PFSK-1 (cell line): ENCODE results near the gene SPINT3.

ENCODE experiments used
- FOXP2 ChIP-seq: optimal IDR thresholded peaks from 2 replicates; pipeline ENCODE3; 2011; ENCODE audit warnings: borderline replicate concordance, control low read depth, inconsistent platforms; ENCODE audit not compliant: insufficient read depth; ENCODE audit errors: extremely low read length, extremely low read depth
- POLR2AphosphoS5 ChIP-seq: IDR thresholded peaks from 2 replicates; pipeline ENCODE4 v1.6.1; 2012; ENCODE audit warnings: low read depth, mild to moderate bottlenecking, control low read depth, low read length, moderate library complexity
- SIN3A ChIP-seq: IDR thresholded peaks from 2 replicates; pipeline ENCODE4 v1.6.1; 2012; ENCODE audit warnings: mild to moderate bottlenecking, low read length, moderate library complexity, borderline replicate concordance; ENCODE audit not compliant: insufficient read depth
- TAF1 ChIP-seq: IDR thresholded peaks from 2 replicates; pipeline ENCODE4 v1.6.1; 2012; ENCODE audit warnings: low read length, control low read depth, borderline replicate concordance; ENCODE audit not compliant: insufficient read depth
- TF ChIP-seq, protein P1 (sequence below), 2 experiments: IDR thresholded peaks; 2 replicates each; pipeline versions ENCODE4 v1.6.1 to v1.8.0; 2011 to 2012; ENCODE audit warnings: low read depth in 2 of 2, low read length in 2 of 2, control low read depth in 1 of 2, inconsistent platforms in 1 of 2, mild to moderate bottlenecking in 1 of 2, moderate library complexity in 1 of 2; ENCODE audit not compliant: insufficient read depth in 1 of 2

DNA sequence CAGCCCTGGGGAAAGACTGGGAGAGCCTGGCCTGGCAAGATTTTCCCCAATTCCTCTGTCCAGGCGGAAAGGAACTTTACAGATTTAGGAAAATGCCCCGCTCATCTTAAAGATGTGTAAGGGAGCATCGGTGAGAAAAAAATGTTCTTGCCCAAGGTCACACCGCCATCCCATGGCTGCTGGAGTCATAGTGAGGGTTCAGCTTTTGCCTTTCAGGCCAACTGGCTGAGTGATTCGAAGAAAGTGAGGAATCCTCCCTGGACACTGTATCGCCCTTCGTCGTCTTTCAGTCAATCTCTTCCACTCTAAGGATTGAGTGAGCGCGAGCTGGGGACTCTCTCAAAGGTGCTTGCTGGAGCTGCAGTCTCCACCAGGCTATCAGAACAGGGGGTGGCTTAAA lies 44.5 kb downstream of the SPINT3 start:
- TF ChIP-seq SIN3A = no peak
- TF ChIP-seq POLR2AphosphoS5 = no peak
- TF ChIP-seq, protein P1, sequence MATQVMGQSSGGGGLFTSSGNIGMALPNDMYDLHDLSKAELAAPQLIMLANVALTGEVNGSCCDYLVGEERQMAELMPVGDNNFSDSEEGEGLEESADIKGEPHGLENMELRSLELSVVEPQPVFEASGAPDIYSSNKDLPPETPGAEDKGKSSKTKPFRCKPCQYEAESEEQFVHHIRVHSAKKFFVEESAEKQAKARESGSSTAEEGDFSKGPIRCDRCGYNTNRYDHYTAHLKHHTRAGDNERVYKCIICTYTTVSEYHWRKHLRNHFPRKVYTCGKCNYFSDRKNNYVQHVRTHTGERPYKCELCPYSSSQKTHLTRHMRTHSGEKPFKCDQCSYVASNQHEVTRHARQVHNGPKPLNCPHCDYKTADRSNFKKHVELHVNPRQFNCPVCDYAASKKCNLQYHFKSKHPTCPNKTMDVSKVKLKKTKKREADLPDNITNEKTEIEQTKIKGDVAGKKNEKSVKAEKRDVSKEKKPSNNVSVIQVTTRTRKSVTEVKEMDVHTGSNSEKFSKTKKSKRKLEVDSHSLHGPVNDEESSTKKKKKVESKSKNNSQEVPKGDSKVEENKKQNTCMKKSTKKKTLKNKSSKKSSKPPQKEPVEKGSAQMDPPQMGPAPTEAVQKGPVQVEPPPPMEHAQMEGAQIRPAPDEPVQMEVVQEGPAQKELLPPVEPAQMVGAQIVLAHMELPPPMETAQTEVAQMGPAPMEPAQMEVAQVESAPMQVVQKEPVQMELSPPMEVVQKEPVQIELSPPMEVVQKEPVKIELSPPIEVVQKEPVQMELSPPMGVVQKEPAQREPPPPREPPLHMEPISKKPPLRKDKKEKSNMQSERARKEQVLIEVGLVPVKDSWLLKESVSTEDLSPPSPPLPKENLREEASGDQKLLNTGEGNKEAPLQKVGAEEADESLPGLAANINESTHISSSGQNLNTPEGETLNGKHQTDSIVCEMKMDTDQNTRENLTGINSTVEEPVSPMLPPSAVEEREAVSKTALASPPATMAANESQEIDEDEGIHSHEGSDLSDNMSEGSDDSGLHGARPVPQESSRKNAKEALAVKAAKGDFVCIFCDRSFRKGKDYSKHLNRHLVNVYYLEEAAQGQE (IDR thresholded peaks at IDR 0.05; ENCODE audit: insufficient read depth in 1 of 2, low read depth in 2 of 2, low read length in 2 of 2) = no peak
- no peak for TF ChIP-seq TAF1
- no peak for TF ChIP-seq FOXP2
